K562 (cell line): Measurements from ENCODE around the gene COL9A2. TPM values are rescaled to one million over a fixed set of nuclear protein-coding genes. Genes with fewer than 3 reads are reported as not detected.
A peak's percentile ranks its signal among the peaks of the same experiment; 100 is the strongest.

Source experiments
- ARID3A ChIP-seq: IDR thresholded peaks from 2 replicates; pipeline ENCODE4 v1.6.1; 2012; ENCODE audit warnings: low read depth, low read length, improper control_type of control experiment, borderline replicate concordance
- CTCFL ChIP-seq: IDR thresholded peaks from 2 replicates; pipeline ENCODE4 v1.6.1; 2011; ENCODE audit warnings: borderline replicate concordance, low read depth, mild to moderate bottlenecking, moderate library complexity, low read length; ENCODE audit not compliant: insufficient read depth, poor library complexity, severe bottlenecking
- DMBX1 ChIP-seq: fragments of 250-450 bp; sonication (Bioruptor Pico); IDR thresholded peaks from 2 replicates; pipeline ENCODE4 v1.8.0; 2022; ENCODE audit warnings: inconsistent platforms, mild to moderate bottlenecking, moderate library complexity, borderline replicate concordance
- FOXA3 ChIP-seq, 2 experiments: fragments of 450-650 bp in 1 of 2; sonication (generic) in 1 of 2; formaldehyde crosslinking; IDR thresholded peaks in 1 of 2; conservative IDR thresholded peaks in 1 of 2; 2 replicates each; pipeline versions ENCODE4 v1.4.0 to v1.8.0; 2020 to 2022; ENCODE audit warnings: mild to moderate bottlenecking in 2 of 2, missing genetic modification reagents in 1 of 2
- PATZ1 ChIP-seq: fragments of 250-450 bp; sonication (Bioruptor Pico); IDR thresholded peaks from 2 replicates; pipeline ENCODE4 v1.5.0; 2020; ENCODE audit warnings: mild to moderate bottlenecking, borderline replicate concordance
- RAD51 ChIP-seq: fragments of 450-650 bp; IDR thresholded peaks from 2 replicates; pipeline ENCODE4 v1.7.1; 2016; ENCODE audit warnings: low read depth, mild to moderate bottlenecking, borderline replicate concordance
- RBM25 ChIP-seq: fragments of 200-400 bp; formaldehyde crosslinking; IDR thresholded peaks from 2 replicates; pipeline ENCODE4 v1.6.1; 2018; ENCODE audit warnings: low read length, low read depth, moderate library complexity; ENCODE audit not compliant: severe bottlenecking
- SLC30A9 ChIP-seq: fragments of 250-450 bp; sonication (Bioruptor Pico); IDR thresholded peaks from 2 replicates; pipeline ENCODE4 v1.8.0; 2022; ENCODE audit warnings: mild to moderate bottlenecking, moderate library complexity
- TFE3 ChIP-seq: fragments of 450-650 bp; formaldehyde crosslinking; IDR thresholded peaks from 2 replicates; pipeline ENCODE4 v1.4.0; 2020; ENCODE audit warnings: mild to moderate bottlenecking, mixed read lengths
- ZBED1 ChIP-seq: IDR thresholded peaks from 2 replicates; pipeline ENCODE4 v1.6.1; 2014
- ZFP91 ChIP-seq: sonication (generic); formaldehyde crosslinking; IDR thresholded peaks from 2 replicates; pipeline ENCODE4 v1.8.0; 2022; ENCODE audit warnings: mild to moderate bottlenecking, missing genetic modification reagents
- ZHX1 ChIP-seq: fragments of 150-350 bp; conservative IDR thresholded peaks from 2 replicates; pipeline ENCODE4 v1.6.1; 2014; ENCODE audit warnings: low read length
- ZNF79 ChIP-seq: fragments of 250-450 bp; sonication (Bioruptor Pico); IDR thresholded peaks from 2 replicates; pipeline ENCODE4 v1.4.0; 2020; ENCODE audit warnings: low read depth, mild to moderate bottlenecking, moderate library complexity
- polyA plus RNA-seq, 8 experiments: library from polyadenylated mRNA; depleted of rRNA in 4 of 8; stranded (reverse) in 5 of 8; unstranded in 3 of 8; fragments of >200 nt; fragmentation: Nextera tagmentation in 2 of 8; fragmentation: Illumina TruSeq in 1 of 8; extraction: Ambion mirVana in 2 of 8; extraction: Trizol in 1 of 8; gene quantifications; 2 replicates each; pipeline versions ENCODE4 v1.2.1 to v1.2.3, GENCODE V29; 2011 to 2014; ENCODE audit warnings: inconsistent platforms in 1 of 8, missing spikeins in 1 of 8
- total RNA-seq, 7 experiments: library from RNA; depleted of rRNA in 6 of 7; stranded (reverse); fragments of >200 nt in 6 of 7; fragmentation: Illumina TruSeq in 2 of 7; extraction: Trizol in 2 of 7; gene quantifications; 2 replicates each; pipeline versions ENCODE4 v1.2.1 to v1.2.3, GENCODE V29; 2011 to 2021; ENCODE audit warnings: low replicate concordance in 1 of 7

The COL9A2 gene
- total and polyA plus RNA-seq, 9 of the 15 experiments (the other 6 are each of a cell fraction or from before 2014, with no cell fraction given), result 0.03 to 2.2 (median 0.31) TPM

- TF ChIP-seq CTCFL (peak; percentile 74), RAD51 (no peak), ZNF79 (no peak), ARID3A (no peak), DMBX1 (CRISPR knock-in tag) (no peak), TFE3 (CRISPR knock-in tag) (no peak), SLC30A9 (CRISPR knock-in tag) (no peak), ZHX1 (0 out of 2 replicates have a peak, but pooled peaks have one; percentile 29), RBM25 (peak; percentile 7), ZBED1 (no peak), FOXA3 (CRISPR knock-in tag; conservative IDR thresholded peaks at IDR 0.05 in 1 of 2, IDR thresholded peaks at IDR 0.05 in 1 of 2) (peak in 1 of 2 experiments; percentile 5; a peak in 1 of 4 replicates), PATZ1 (CRISPR knock-in tag) (no peak), ZFP91 (CRISPR knock-in tag) (0 out of 2 replicates have a peak, but pooled peaks have one; percentile 49)
These were observed 21.8 kb upstream of the COL9A2 start (continued) for GRCh38 chr1:40338745-40339419.
